GM18861 (cell line): Measurements from ENCODE around the gene GADL1.

ENCODE experiments used
- ATAC-seq: cut with Tn5 transposase; IDR thresholded peaks from one replicate; pipeline ENCODE4 v1.9.1; 2021; ENCODE audit not compliant: unreplicated experiment

GADL1 gene

DNA sequence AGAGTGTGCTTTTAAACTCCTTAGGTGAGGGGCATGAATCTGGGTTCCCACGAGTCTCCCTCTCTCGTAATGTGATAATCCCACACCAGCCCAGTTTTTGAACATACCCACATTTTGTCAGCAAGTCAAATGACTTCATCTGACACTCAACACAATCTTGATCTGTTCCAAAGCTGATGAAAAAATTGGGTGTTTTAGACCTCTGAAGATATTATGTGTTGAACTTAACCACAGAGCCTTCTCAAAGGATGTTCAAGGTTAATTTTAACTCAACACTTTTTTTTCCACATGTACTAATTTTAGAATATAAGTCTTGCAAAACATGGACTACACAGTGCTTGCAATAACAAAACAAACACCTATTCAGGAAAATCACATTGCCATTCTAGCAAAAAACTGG is 164.9 kb downstream of the GADL1 start:
- ATAC-seq, result no peak

DNA sequence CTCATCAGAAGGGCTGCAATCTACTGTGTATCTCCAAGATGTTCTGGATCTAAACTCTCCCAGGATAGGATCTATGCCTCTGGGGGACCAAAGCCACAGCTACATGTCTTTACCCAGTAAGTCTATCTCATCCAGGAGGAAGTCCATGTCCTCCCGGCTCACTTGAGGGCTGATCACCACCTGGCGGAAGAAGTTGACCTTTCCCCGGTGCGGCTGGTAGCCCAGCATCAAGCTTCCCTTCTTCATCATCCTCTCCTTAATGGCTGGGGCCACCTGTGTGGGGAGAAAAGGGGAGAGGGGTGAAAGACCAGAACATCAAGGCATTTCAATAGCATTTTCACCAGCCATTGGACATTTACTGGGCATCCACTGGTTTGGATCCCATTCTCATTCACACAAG is 166.3 kb downstream of the GADL1 start:
- no peak for ATAC-seq

DNA sequence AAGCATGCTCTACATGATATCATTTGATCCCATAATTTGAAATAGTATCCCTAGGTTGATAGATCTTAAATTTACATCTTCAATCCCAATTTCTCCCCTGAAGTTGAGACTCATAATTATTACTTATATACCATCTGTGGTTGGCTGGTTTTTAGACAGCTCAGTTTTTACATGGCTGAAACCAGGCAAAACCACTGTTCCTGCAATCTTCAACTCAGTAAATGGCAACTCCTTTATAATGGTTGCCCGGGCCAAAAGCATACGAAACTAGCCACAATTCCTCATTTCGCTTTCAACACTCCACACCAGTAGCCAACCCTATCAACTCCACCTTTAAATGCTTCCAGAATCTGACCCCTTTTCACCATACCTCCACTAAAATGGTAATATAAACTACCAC is 169.6 kb downstream of the GADL1 start:
- no peak for ATAC-seq

DNA sequence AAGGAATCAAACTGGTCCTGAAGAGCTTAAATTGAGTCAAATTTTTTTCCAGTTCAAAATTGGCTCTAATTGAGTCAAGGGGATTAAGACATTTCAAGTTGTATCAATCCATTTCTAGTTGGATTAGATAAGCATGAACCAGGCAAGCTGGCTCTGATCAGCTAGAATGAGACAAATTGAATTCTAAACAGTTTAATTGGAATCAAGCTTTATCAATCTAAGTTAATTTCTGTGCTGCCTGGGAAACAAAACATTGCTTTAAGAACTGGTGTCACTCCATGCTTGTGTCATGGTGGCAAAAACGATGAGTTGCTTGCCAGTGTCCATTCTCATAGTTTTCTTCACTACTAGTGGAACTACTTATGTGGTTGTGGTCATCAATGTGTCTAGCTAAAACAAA is 171.2 kb downstream of the GADL1 start:
- ATAC-seq, result no peak

DNA sequence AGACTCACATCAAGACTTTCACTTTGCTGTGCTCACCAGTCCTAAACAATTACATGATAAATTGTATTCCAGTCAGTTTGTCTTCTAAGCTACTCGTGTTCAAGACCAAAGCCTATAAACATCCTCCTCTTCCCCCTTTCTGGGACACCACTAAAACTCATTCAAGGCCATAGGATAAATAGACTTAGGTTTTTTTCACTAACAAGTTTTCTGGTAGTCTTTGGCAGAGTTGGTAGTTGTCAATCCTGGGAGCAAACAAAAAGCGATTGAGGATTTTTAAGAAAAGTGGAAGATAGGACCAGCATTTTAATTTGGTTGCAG is 173.2 kb downstream of the GADL1 start:
- ATAC-seq, result no peak

DNA sequence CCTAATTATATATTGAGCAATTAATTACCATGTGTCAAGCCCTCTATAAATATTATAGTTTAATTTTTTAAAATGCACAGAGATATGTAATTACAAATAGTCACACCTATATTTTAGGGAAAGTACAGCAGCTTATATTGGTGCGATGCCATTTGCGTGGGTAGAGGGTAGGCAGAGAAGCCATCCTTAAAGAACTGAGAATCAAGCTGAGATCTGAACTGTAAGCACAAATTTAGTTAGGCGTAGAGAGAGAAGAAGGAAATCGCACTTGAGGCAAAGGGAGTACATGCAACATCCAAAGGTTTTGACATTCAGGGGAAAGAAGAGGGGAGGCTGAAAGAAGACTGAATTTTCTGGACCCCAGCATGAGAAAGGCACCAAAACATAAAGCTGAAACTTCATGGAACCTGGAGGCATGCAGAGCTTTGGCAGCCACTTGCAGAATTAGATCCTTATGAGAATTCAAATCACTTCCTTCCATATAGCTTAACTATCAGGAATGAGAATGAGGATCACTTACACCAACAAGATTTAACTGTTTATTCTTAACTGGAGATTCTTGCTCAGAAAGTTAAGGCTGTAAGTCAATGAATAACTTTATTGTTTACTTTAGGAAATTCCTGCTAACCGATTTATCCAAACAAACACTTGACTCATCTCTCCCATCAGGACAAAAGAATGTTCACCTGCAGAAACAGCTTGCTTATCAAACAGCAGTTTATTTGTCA is 173.7 kb downstream of the GADL1 start:
- ATAC-seq, result no peak

DNA sequence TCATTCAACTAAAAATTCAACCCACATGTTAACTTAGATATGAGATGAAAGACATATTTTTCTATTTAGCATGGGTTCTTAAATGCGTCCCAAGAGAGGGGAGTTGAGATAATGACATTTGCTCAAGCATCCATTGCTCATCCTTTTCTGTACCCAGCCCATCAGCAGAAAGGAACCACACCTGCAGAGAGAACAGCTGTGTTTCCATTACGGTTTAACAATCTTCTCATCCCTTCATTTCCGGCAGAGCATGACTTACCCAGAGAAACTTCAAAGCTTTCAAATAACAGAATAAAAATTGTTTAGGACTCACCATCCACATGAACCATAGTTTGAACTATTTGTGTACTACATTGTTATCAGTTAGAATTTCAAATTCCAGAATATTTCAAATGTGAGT is 174.9 kb downstream of the GADL1 start:
- no peak for ATAC-seq

DNA sequence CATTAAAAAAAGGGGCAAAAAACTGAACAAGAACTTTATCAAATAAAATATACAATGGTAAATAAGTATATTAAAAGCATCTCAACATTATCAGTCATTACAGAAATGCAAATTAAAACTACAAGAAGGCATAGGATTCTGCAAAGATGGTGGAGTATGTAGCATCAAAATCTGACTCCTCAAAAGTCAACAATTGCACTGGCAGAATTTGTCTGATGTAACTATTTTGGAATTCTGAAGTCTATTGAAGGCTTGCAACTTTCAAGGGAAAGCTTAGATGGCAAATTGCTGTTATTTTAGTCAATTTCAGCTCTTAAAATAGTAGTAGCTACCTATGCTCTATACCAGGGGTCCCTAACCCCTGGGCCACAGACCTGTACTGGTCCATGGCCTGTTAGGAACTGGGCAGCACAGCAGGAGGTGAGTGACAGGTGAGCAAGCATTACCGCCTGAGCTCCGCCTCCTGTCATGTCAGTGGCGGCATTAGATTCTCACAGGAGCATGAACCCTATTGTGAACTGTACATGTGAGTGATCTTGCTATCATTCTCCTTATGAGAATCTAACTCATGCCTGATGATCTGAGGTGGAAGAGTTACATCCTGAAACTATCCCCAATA is 180.5 kb downstream of the GADL1 start:
- ATAC-seq, result no peak

DNA sequence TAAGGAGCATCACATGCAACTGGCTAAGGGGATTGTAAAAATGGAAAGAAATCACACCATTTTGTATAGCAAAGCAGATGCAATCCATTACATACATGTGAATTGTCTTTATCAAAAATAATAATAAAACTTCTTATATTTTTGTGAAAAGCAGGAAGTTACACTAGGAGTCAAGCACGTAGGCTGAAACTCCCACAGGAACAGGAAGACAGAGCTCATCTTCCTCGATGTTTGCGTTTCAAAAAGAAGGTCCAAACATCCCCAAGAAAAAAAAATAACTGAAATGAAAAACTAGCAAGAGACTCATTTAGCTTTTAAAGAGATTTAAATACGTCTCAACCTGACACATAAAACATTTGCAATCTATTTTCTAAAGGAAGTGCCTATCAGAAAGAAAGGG is 181.5 kb downstream of the GADL1 start:
- ATAC-seq, result no peak

DNA sequence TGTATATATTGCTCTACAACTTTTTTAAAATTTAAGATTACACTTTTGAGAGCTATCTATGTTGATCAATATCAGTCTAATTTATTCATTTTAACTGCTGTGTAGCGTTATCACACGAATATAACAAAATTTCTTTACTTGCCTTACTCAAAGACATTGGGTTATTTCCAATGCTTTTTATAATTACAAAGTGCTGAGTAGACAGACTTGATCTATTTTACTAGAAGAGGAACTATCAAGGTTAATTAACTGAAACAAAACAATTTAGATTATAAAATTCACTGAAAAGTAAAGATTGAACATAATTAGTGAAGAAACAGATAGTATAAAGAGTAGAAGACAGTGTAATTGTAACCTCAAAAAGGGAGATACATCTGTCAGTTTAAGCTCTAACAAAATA is 182.6 kb downstream of the GADL1 start:
- ATAC-seq, result no peak

DNA sequence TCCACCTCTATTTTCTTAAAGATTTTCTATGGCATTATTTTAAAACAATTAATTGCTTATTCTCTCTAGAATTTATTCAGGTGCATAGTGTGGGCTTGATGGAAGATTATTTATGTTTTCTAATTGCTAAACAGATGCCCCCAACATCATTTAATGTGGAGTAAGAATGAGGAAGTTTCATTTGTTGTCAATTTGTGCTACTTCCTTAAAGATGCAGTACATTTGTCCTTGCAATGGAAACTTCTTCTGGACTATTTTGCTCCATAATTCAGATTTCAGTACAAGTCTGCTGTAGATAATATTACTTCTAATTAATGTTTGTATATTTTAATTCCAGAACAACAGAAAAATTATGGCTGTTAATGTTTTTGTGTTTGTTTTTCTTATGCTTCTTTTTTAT is 183.3 kb downstream of the GADL1 start:
- no peak for ATAC-seq

DNA sequence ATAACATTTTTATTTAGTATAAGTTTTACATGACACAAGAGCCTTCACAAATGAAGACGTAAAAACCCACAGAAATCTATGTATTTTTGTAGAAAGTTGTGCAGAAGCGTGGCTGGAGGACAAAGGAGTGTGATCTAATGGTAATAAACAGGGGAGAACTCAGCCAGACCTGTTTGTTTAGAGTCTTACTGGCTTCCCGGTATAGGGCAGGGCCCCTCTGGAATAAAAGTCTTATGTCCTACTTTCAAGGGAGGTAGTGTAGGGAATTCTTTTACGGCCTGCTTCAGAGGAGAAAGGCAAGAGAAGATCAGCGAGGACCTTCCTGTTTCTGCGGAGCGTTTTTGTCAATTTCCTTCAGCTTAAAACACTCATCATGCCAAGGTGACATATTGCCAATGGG is 184.4 kb downstream of the GADL1 start:
- ATAC-seq, result no peak

DNA sequence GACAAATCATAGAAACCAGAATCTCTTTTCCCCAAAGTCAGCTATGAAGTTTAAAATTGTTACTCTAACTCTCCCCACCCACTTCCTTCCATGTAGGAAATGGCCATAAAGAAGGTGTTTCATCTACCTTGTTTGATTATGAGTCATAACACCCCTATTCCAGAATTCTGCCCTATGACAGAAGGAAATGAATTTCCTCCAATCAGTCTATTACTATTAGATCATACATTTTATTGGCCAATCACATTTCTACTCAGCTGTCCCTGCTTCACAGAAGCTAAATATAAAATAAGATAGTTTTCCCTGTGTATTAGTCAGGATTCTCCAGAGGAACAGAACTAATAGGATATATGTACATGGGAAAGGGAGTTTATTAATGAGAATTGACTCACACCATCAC is 186.0 kb downstream of the GADL1 start:
- ATAC-seq, result no peak

DNA sequence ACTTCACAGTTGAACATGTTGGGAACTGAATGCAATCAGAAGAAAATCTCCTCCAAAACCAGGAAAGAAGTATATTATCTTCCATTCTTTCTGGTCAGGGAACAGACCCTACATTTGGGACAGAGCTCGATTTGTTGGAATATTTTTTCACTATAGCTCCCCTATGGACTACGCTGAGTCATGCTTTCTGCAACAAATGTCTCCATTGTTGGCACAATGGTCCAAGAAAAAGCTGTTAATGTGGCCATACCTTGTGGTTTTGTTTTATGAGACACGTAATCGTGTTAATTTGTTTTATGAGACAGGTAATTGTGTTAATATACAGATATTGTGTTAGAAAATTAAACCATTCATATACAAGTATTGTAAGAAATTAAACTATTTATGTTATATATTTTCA is 186.6 kb downstream of the GADL1 start:
- ATAC-seq, result no peak

DNA sequence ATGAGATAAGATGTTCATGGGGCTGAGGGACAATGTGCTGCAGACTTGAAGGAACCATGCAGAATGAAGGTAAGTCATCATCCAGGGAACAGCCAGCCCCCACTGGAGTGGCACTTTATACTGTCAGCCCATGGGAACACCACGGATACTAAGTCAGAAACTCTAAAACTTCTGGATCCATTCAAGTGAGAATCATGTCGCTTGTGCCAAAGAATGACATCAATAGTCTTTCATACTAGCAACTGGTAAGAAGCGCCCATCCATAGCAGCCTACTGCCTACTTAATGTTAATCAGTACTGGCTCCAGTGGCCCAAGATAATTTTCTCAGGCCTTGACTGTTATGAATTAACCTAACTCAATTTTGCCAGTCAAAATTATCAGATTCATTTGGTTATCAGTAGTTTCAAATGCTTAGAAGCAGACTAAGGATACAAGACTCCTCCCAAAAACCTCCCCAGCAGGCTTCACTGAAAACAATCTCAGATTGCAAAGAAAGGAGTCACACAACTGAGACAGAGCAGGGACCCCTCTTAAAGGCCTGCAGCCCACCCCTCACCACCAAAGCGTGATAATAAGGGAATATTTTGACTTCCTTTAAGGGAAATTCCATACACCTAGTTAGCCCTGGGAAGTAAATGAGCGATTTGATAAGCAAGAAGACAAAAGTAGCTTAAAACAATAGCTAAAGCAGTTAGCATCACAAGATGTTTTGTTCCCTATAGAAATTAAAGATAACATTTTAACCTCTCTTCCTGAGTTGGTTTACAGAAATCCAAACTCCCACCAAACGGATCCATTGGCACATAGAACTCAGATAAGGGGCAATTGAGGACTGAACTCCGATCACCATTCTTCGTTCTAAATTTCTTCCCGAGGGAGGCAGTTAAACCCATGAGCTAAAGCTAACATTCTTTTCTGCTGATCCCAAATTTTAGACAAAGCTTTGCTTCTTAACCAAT is 189.2 kb downstream of the GADL1 start:
- no peak for ATAC-seq

DNA sequence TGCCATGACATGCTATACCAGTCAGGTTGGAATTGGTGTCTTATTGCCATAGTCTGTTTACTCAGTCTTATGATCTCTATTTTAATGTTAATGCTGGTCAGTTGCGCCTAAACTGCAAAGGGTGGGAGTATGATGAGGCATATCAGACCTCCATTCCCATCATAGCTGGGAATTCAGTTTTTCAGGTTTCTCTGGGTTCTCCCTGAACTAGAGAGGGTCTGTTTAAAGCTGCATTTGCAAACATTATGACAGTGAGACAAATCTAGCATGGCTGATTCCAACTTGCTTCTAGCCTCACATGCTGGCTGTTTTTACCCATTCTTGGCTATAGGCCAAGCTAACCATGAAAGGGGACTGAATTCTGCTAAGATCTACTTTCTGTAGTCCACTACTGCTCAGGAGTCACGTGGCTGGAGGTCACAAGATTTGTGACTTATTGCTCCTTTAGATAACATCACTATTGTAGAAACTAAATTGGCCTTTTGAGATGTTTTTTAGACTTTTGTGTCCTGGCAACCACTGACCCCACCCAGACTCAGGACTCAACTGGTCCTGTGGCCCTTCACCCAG is 191.5 kb downstream of the GADL1 start:
- no peak for ATAC-seq

DNA sequence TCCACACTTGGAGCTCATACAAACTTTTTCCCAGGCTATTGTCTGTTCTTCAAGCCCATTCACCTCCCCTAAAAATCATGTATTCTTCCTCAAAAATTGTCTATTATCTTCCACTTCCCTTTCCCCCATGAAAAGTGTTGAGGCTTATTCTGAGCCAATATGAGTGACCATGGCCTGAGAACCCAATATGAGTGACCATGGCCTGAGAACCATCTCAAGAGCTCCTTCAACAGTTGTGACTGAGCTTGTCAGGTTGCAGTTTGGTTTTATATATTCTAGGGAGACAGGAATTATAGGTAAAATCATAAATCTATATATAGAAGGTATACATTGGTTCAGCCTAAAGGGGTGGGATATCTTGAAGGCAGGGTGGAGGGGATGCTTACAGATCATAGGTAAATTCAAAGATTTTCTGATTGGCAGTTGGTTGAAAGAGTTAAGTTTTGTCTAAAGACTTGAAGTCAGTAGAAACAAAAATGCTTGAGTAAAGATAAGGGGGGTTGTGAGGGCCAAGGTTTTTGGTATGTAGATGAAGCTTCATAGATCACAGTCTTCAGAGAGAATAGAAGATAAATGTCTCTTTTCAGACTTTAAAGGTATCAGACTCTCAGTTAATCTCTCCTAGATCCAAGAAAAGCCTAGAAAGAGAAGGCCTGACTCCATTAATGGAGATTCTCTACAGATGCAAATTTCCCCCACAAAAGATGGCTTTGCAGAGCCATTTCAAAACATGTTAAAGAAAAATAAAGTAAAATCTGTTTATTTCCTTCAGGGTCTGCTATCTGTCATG is 192.2 kb downstream of the GADL1 start:
- ATAC-seq, result no peak

DNA sequence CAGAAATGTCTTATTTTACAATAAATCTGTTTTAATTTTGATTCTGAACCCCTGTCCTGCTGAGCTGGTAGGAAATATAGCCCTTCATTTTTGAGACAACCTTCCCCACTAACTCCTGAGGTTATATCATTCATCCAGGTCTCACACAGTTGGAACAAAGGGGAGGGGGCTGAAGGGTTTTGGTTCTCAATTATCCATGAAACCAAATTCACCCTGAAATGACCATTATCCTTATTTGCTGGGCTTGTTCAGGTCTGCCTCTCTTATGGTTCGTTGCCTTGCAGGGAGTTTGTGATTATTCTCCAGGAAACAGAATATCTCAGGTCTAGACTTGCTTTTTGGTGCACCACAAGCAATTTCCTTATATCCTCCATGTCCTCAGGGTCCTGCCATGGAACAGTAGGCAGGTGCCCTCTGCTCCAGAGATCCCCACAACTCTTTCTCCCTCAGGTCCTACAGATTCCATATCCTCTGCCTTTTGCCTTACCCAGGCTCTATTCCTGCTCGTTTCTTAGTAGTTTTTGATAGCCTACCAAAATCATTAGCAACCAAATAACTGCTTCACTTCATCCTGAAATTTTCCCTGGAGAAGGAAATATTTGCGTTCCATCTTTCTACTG is 193.6 kb downstream of the GADL1 start:
- ATAC-seq, result no peak

DNA sequence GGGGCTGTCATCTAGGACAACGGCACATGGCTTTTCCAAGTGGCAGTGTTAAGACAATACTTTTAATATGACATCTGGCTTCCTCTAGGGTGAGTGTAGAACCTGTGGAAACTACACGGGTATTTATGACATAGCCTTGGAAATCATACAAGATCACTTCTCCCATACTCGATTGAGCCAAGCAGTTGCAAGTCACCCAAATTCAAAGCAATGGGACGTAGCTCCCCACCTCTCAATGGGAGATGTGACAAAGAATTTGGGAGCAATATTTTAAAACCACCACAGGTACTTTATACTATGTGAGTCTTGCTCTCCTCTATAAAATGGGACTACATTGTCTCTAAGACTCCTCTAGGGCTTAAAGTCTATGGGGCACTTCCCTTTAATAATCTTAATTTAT is 194.5 kb downstream of the GADL1 start:
- no peak for ATAC-seq

DNA sequence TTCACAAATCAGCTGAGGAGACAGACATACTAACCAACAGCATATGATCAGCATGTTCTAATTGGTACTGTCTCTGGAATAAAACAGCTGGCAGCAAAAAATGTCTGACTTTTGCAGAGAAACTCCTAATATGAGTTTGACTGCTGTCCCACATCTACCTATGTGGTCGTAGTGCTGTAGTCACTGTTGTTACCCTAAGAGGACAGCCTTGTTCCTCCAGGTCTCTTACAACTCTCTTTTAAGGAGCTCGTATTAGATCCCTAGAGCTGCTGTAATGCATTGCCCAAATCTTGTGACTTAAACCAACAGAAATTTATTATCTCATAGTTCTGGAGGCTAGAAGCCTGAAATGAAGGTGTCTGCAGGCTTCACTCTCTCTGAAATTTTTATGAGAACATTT is 195.9 kb downstream of the GADL1 start:
- ATAC-seq, result no peak

DNA sequence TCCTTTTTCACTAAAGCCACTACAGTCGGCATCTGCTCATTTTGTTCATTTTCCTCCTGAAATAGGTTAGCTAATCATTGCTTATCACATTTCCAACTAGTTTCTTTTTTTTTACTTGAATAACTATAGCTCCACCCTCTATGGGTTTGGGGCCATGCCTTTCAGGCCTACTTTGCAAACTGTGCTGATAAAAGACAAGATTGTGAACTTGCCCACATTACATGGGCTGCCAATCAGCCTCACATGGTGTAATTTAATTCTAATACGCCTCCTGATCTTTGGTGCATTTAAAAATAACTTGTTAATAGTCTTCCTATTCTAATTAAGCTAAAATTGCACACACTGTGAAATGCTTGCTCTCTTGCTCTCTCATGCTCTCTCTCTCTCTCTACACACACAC is 197.6 kb downstream of the GADL1 start:
- ATAC-seq, result no peak
